ENCODE results near the gene BAG1.

The BAG1 gene

DNA sequence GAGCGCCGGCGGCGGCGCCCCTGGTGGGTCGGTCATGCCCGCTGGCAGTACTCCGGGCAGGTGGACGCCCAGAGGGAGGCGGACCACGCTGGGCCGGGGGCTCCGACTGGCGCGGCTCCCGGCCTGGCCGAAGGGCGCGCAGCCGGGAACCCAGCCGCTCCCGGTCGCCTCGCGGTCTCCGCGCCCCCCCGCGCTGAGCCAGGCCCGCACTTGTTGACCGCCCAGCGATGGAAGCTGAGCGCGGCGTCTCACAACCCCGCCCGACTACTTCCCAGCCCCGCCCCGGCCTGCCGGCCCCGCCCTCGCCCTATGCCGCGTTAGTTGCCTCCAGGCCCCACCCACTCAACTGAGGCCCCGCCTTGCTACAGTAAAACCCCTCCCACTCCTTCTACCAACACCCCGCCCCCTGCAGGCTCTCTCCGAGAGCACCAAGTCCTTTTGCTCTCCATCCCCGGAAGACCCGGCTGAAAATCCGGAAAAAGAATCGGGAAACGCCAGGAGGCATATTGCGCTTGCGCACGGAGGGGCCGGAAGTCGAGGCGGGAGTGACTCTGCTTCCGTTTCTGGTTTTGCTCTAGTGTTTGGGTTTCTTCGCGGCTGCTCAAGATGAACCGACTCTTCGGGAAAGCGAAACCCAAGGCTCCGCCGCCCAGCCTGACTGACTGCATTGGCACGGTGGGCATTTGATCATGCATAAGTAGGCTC, at the start of gene BAG1, which contains the start of gene CHMP5:
Gene BAG1 (minus strand): TSS at position 236 of the 705 bp plus-strand sequence.
Gene CHMP5 (plus strand): TSS at position 577 of the 705 bp plus-strand sequence. CDS start 30 bp downstream, at position 607.
- peak; percentile 97 for DNase-seq

DNA sequence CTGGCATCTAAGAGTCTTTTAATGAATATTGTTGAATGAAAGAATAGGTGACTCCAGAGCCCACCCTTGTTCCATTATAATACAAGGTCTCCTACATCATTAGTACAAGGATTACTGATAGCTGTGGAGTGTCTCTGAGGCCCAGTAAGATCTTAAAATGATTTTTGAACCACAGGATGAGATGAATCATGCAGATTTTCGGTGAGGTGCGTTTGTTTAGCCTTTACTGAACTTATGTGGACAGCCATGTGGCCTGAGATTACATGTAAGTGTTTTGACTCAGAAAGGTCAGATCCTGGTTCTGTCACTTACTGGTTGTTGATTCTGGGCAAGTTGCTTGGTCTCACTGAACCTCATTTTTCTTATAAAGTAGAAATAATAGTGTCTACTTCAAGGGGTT, 47.4 kb upstream of the BAG1 start:
- no peak for DNase-seq

DNA sequence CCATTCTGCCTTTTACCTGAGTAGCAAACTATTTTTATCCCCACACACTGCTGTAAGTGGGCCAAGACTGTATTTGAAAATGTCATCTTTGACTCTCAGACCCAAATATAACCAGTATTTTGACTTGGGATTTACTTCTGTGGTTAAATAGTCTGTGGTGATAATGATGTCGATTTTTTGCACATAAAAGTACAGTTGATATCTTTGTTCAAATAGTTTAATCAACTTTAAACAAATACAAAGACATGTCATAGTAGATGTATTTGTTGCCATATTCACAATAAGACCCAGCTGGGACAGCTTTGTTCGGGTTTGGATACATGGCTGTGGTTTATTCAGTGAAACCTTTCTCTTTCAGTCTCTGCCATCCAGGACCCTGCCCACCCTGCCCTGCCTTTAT, 46.2 kb upstream of the BAG1 start:
- no peak for DNase-seq

DNA sequence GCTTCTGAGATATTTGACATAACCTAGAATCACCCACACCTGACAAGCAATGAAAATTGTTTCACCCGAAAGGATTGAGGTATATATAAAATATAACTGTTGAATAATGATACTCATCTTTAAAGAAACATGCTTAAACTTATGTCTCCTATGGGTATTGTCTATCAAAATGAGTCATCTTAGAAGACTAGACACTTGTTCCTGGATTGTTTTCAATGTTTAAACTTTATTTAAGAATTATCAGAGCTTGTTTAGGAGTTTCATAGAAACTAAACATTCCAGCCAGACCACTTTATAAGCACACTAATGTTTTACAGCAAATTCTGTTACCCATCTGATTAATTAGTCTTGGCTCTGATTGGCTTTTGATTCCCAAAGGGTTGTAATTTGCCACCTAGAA, 45.4 kb upstream of the BAG1 start:
- DNase-seq: no peak

DNA sequence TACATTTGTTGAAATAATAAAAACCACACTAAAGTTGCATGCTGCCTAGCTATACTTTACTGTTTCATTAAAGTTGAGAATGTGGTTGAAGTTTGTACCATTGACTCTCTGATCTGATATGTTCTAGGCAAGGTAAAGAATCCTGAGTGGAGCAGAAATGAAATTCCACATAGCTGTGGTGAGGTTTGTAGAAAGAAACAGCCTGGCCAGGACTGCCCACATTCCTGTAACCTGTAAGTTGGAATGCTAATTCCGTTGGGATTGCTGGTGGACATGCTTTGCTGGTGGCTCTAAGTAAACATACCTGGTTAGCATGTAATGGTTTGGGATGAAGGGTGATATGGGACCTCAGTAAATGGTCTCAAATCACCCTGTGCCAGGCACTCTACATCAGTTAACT, 42.6 kb upstream of the BAG1 start:
- no peak for DNase-seq

DNA sequence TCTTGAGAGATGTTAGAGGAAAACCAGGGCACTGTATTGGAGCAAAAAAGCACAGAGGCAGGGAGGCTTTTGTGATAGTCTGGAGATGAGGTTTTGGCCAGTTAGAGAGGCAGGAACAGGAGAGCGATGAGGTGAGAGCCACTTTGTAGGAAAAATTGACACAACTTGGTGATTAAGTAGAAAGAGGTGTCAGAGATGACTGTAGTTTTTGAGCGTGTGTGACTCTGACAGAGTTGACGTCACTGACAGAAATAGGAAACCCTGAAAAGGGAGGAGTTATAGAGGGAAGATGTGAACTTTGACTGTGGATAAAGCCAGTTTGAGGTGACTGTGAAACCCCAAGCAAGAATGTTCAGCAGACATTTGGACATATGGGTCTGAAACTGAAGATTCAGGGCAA, 41.5 kb upstream of the BAG1 start:
- no peak for DNase-seq

DNA sequence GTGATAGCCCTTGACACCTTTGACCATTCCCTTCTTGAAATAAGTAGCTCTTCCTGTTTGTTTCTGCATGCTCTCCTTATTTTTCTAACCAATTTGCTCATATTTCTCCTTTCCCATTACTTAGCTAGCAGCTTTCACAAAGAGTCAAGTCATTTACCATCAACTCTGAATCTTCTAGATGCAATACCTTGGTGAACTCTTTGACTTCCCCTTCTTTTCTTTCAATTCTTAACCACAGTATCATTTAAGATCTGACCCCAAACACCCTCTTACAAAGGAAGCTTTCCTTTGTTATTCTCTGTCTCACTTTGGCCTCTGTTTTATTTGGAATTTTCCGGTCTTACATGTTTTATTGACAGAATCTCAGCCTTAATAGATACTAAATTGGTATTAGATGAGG, 39.9 kb upstream of the BAG1 start:
- DNase-seq: no peak

DNA sequence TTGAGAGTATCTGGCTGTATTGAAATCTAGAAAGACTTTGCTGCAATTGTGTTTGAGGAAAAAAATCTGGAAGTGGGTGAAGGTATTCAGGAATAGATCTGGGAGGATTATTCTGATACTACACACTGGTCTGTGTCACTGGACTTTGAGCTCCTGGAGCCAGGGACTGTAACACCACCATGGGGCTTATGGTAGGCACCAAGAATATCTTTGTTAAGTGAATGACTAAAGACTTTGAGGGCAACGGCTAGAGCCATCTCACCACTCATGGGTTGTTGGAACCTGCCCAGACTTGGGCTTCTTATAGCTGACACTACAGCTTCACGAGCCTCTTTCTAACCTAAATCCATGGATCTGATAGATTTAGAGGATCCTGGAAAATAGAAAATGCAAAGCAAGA, 36.0 kb upstream of the BAG1 start:
- DNase-seq: no peak

DNA sequence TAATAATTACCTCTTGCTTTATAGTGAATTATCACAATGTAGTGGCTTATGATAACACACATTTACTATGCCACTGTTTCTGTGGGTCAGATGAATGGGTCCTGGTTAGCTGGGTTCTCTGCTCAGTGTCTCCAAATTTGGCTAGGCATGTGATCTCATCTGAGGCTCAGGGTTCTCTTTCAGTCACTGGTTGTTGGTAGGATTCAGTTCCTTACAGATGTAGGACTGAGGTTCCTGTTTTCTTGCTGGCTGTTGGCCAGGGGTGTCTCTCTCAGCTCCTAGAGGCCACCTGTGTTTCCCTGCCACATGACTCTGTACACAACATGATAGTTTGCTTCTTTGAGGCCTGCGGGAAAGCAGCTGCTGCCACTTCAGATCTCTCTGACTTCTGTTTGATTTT, 32.9 kb upstream of the BAG1 start:
- peak; percentile 14 for DNase-seq

DNA sequence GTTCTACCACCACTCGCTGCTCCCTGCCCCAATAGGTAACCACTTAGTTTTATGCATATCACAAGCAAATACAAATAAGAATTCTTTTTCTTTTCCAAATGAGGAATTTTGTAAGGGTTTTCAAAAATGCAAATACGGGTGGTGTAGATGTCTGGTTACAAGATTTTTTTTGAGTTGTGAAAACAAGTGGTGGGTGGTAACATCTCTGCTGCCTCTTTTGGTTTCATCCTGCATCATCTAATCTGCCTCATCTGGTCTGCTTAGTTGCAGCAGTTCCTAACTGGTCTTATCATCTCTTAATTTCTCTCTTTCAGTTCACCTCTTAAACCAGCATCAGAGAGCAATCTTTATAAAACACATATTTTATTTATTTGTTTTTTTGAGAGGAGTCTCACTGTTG, 31.1 kb upstream of the BAG1 start:
- DNase-seq: no peak

DNA sequence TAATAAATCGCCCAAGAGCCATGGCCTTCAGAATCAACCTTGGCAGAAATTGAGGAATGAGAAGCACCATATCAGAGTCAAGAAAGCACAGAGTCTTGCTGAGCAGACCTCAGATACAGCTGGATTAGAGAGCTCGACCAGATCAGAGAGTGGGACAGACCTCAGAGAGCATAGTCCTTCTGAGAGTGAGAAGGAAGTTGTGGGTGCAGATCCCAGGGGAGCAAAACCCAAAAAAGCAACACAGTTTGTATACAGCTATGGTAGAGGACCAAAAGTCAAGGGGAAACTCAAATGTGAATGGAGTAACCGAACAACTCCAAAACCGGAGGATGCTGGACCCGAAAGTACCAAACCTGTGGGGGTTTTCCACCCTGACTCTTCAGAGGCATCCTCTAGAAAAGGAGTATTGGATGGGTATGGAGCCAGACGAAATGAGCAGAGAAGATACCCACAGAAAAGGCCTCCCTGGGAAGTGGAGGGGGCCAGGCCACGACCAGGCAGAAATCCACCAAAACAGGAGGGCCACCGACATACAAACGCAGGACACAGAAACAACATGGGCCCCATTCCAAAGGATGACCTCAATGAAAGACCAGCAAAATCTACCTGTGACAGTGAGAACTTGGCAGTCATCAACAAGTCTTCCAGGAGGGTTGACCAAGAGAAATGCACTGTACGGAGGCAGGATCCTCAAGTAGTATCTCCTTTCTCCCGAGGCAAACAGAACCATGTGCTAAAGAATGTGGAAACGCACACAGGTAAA, 30.3 kb upstream of the BAG1 start:
- DNase-seq: no peak

DNA sequence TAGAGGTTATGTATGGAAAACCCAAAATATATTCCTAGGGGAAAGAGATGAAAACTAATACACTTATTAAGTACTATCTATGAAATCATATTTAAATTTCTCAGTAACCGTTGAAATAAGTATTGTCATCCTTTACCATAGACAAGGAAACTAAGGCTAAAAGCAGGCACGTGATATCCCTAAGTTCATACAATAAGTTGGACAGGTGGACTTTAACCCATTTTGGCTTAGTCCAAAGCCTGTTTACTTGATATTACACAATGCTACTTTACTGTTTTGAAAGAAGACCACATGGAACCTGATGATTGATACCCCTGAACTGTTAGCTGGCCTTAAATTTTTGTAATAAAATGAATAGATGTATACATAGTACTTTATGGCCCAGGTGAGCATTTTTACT, 29.3 kb upstream of the BAG1 start:
- DNase-seq: no peak

DNA sequence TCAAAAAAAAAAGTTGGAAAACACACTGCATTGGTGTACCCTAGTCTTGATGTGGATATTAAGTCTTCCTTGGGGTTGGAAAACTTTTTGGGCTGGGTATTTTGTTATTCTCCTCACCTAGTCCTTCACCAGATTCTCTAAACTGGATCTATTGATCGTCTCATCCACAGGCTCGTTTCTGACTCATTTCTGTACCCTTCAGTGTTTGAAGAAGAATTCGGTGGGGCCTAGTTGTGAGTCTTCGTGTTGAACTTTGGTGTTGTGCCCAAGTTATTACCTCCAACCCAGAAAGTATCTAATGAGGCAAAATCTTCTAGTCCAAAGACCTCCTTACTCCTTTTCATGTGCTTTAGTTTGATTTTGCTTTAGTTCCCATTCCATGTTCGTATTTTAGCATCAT, 27.4 kb upstream of the BAG1 start:
- DNase-seq: no peak

DNA sequence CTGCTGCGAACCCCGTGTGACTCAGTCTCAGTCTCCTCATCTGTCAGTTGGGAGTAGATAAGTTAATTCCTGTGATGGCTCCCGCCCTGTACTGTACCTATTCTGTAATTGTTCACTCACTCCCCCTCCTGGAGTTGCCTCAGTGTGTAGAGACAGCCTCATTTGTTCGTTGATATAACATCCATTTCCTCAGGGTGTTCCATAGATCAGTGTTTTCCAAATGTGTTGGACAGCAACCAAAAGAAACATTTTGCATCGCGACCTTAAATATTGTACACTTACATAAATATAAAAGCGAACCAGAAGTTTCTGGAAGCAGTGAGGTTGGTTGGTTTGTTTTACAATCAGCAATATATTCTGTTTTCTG, 26.5 kb upstream of the BAG1 start:
- DNase-seq: no peak

DNA sequence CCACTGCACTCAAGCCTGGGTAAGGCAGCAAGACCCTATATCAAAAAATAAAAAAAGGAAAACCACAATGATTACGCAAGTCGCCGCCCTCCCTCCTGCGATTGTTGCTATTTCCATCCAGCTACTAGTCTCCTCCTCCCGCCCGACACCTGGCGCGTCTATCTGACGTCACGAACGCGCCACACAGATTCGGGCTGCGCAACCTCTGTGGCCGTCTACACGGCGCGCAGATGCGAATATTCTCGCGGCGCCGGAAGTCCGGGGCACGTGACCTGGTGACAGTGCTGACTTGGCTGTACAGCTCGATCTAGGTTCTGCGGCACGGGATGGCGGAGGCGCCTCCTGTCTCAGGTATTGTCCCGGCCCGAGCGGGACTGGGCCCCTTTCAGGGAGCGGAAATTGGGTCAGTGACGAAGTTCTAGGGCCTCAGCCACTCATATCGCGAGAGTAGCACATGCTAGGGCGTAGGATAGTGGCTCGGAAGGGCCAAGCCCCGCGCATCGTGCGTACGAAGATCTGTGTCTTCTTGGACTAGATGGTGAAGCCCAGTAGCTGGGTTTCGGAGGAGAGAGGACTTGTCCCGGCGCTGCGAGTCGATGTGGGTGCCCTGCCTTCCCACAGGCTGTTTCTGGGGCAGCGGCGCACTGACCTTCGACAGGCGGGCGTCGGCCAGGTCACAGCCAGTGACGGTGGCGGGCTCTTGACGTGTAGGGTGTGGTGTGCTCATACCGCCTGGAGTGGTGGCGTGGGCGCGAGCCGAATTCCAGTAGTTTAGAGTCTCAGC, 25.9 kb upstream of the BAG1 start, which contains the start of gene NFX1:
Gene NFX1 (plus strand): TSS at position 270 of the 784 bp plus-strand sequence. CDS start 57 bp downstream, at position 327.
- DNase-seq: peak; percentile 90

DNA sequence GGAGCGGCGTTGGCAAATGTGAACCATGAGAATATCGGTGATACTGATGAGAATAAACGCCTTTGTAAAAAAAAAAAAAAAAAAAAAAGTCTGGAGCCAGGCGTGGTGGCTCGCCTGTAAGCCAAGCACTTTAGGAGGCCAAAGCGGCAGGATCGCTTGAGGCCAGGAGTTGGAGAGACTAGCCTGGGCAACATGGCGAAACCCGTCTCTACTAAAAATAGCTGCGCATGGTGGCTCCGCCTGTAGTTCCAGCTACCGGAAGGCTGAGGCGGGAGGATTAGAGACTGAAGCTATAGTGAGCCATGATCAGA, 25.4 kb upstream of the BAG1 start:
- DNase-seq: no peak

DNA sequence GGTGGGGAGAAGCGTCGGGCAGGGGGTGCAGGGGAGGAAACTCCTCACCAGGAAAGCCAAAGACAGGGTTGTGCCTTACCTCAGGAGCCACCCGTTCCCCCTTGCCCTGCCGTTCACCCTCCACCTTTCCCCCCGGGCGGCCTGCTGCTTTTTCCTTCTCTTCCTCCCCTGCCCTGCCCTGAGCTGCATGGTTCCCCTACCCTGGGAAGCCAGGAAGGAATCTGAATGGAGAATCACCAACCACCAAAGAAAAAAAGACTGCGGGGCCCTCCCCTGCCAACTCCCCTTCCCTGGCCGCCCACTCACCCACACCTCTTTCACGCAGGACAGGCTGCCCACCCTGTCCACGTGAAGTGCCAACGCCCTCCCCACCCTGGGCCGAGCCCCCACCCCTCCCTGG, 25.0 kb upstream of the BAG1 start:
- no peak for DNase-seq

DNA sequence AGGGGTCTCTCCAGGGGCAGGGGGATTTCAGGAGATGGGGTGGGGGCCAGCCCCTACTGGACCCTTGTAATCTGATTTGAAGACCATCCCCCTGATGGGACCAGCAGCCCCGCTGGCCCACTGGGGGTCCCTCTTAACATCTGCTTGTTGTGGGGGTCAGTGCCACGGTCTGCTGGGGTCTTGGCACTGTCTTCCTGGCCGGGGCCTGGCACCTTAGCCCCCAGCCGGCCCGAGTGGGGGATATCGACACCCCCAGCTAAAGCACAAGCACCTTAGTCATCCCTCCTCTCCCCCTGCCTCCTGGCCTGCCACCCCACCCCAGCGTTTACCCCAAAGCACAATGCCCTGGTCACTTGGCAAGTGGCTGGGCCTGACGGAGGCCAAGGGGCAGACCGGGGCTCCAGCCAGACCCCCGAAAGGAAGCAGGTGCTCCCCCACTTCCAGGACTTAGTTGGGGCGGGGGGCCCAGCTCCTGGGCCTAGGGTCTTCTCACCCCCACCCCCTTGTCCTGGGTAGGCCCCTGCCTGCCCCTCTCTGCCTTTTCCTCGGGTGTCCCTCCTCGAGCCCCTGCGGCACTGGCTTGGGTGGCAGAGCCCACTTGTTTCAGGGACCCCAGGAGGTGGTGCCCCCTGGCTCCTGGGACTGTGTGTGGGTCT, 24.4 kb upstream of the BAG1 start:
- no peak for DNase-seq

DNA sequence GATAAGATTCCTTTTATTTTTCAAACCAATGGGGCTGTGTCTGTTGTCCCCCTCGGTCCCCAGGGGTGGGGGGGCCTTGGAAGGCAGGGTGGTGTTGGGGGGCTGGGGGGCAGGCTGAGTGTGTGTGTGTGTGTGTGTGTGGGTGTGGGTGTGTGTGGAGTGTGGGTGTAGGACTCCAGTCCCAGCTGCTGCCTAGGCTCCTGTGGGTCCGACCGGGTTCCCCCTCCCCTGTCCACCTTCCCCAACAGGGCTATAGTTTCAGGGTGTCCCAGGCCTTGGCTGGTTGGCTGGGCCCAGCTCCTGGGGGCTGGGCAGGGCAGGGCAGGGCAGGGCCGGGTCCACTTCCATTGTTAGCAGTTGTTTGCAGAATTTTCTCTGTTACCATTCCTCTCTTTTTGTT, 23.7 kb upstream of the BAG1 start:
- no peak for DNase-seq

DNA sequence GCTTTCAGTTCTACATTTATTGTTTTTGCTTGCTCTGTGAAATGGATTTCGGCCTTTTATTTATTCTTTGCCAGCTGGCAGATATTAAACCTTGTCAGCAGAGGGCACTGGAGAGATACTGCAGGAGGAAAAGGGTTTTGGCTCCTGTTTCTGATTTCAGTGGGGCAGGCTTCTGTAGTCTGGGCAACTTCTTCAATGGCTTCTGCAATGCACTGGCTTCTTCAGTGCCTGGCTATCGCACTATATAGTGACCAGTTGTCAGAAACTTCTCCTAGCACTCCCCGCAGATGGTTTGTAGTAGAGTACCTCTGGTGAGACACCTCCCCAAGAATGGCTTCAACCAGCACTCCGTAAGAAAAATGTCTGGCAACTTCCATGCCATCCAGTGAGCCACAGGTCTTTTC, 22.6 kb upstream of the BAG1 start:
- peak; percentile 74 for DNase-seq

DNA sequence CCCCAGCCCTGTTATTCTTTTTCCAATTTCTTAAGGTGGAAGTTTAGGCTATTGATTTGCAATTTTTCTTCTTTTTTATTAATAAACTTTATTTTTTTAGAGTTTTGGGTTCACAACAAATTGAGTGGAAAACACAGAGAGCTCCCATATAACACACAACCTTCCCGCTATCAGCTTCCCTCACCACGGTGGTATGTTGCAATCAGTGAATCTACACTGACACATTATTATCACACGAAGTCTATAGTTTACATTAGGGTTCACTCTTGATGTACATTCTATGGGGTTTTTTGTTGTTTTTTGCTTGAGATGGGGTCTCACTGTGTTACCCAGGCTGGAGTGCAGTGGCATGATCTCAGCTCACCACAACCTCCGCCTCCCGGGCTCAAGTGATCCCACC, 21.0 kb upstream of the BAG1 start:
- DNase-seq: no peak

DNA sequence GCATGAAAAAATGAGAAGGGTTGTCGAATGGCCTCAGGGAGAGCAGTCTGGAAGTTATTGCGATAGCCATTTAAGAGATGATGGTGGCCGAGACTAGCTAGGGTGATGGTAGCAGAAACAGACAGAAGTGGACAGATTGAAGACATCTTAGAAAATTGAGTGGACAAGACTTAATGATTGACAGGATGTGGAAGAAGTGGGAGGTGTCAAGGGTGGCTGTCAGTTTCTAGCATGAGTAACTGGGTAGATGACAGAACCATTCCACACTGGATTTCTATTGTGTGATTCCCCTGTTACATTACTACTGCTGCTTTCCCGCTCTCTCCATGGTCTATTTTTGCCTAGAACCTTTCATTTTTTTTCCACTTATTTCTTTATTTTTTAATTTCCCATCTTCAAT, 13.0 kb upstream of the BAG1 start:
- no peak for DNase-seq

DNA sequence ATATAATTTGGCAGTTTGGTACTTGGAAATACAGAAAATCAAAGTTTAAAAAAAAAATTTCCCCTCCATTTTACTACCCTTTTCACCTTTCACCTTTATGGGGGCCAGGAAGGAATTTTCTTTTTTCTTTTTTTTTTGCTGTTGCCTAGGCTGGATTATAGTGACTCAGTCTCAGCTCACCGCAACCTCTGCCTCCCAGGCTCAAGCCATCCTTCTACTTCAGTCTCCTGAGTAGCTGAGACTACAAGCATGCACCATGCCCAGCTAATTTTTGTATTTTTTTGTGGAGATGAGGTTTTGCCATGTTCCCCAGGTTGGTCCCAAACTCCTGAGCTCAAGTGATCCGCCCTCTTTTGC, 9.4 kb upstream of the BAG1 start:
- no peak for DNase-seq
